ENCODE data around the gene WDR7.

DNA sequence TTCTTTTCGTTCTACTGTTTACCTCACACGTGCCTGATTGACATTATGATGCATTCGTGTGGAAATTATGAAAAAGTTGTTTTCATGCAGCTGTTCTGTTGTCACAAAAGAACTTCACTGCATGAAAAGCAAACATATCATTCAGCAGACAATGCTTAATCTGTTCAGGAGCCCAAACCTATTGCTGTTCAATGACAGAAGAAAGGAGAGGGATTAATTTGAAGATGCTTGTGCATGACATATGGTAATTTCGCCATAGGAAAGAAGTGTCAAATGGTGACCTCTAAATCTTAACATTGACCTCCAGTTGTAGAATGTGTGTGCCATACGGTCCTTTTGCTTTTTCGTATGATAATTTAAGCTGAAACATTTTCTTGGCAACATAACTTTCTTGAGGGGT is 124.5 kb downstream of the WDR7 start:
- TF ChIP-seq ZSCAN29 (IDR thresholded peaks at IDR 0.05): no peak
- TF ChIP-seq SRF (IDR thresholded peaks at IDR 0.05; ENCODE audit: low read depth in 2 of 2, low read length in 2 of 2): no peak
- no peak for TF ChIP-seq MXI1 (IDR thresholded peaks at IDR 0.05; ENCODE audit: low read depth, low read length)
- no peak for TF ChIP-seq ZBTB40 (IDR thresholded peaks at IDR 0.05; ENCODE audit: borderline replicate concordance)
- TF ChIP-seq RAD21 (IDR thresholded peaks at IDR 0.05; ENCODE audit: insufficient read depth, low read depth, low read length): no peak
- no peak for TF ChIP-seq POLR2AphosphoS5 (IDR thresholded peaks at IDR 0.05; ENCODE audit: low read length)
- TF ChIP-seq, protein P1, sequence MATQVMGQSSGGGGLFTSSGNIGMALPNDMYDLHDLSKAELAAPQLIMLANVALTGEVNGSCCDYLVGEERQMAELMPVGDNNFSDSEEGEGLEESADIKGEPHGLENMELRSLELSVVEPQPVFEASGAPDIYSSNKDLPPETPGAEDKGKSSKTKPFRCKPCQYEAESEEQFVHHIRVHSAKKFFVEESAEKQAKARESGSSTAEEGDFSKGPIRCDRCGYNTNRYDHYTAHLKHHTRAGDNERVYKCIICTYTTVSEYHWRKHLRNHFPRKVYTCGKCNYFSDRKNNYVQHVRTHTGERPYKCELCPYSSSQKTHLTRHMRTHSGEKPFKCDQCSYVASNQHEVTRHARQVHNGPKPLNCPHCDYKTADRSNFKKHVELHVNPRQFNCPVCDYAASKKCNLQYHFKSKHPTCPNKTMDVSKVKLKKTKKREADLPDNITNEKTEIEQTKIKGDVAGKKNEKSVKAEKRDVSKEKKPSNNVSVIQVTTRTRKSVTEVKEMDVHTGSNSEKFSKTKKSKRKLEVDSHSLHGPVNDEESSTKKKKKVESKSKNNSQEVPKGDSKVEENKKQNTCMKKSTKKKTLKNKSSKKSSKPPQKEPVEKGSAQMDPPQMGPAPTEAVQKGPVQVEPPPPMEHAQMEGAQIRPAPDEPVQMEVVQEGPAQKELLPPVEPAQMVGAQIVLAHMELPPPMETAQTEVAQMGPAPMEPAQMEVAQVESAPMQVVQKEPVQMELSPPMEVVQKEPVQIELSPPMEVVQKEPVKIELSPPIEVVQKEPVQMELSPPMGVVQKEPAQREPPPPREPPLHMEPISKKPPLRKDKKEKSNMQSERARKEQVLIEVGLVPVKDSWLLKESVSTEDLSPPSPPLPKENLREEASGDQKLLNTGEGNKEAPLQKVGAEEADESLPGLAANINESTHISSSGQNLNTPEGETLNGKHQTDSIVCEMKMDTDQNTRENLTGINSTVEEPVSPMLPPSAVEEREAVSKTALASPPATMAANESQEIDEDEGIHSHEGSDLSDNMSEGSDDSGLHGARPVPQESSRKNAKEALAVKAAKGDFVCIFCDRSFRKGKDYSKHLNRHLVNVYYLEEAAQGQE (IDR thresholded peaks at IDR 0.05; ENCODE audit: low read depth, low read length): no peak
- no peak for TF ChIP-seq EZH2 (IDR thresholded peaks at IDR 0.05; ENCODE audit: borderline replicate concordance, control insufficient read depth, low read depth, low read length)
- no peak for TF ChIP-seq BMI1 (IDR thresholded peaks at IDR 0.05; ENCODE audit: borderline replicate concordance)
- TF ChIP-seq POLR2A (IDR thresholded peaks at IDR 0.05; ENCODE audit: low read depth, low read length): no peak
- TF ChIP-seq CTCF (IDR thresholded peaks at IDR 0.05 in 2 of 3, conservative IDR thresholded peaks at IDR 0.05 in 1 of 3; ENCODE audit: control insufficient read depth in 2 of 3, extremely low read depth in 1 of 3, insufficient read depth in 1 of 3, low read depth in 3 of 3, low read length in 3 of 3): no peak
- no peak for TF ChIP-seq USF2 (IDR thresholded peaks at IDR 0.05; ENCODE audit: borderline replicate concordance, low read depth, low read length)
